AG20443 (cell line): ENCODE measurements around the gene APOBEC2.
"Not testable (repeated sequence)": the region's sequence is repeated elsewhere in the genome, so short reads cannot be mapped to it uniquely, and the experiment has no call there.

Experiments used
- DNase-seq: peaks from one replicate; pipeline ENCODE4 v3.0.0; 2012; ENCODE audit warnings: low spot score, mixed read lengths

APOBEC2 gene

GRCh38 chr6:41053041-41053440 lies at the start of gene APOBEC2:
TSS of gene APOBEC2 (plus strand) at chr6:41053202. CDS start at chr6:41053348, 146 bp downstream.
- peak; percentile 5 for DNase-seq

- not testable (repeated sequence) for DNase-seq
Observed at GRCh38 chr6:41006217-41006616, 46.8 kb upstream of the APOBEC2 start.

DNA sequence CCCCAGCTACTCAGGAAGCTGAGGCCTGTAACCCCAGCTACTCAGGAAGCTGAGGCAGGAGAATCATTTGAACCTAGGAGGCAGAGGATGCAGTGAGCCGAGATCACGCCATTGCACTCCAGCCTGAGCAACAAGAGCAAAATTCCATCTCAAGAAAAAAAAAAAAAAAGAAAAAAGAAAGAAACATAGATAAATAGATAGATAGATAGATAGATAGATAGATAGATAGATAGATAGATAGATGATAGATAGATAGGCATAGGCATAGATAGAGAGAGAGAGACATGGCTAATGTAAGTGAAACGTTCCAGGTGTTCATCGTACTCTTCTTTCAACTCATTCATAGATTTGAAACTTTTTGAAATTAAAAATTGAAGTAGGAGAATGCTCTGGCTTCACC lies 46.0 kb upstream of the APOBEC2 start:
- not testable (repeated sequence) for DNase-seq

DNA sequence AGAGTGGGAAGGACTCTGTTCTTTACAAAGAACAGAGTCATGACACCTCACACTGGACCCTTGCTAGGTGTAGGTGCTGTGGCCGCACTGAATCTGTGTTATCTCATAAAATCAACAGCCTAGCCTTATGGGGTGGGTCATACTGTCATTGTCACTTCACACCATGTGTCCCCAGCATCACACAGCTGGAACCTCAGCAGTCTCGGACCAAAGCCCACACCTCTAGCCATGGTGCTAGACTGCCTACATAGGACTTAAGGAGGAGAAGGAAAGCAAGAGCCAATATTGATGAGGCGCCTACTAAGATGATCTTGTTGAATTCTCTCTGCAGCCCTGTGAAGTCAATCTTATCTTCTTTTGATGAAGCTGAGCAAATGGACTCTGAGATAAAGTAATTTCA lies 45.0 kb upstream of the APOBEC2 start:
- DNase-seq: no peak

DNA sequence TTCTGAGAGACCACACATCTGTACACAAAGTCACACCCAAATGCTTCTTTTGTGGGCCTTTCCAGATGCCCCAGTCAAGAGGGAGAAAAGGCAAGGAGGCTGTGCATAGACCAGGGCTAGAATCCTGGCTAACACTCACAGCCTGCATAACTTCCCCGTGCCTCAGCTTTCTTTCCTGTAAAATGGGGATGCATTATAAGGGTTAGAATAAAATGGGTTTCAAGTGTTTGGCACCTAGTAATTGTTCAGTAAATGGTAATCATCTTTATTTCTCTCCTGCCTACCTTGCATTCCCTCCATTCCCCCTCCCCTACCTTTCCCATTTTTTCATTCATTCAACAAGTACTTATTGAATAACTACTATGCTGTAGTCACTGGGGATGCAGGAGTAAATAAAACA lies 43.3 kb upstream of the APOBEC2 start:
- DNase-seq: no peak

GRCh38 chr6:41011673-41012072 lies 41.3 kb upstream of the APOBEC2 start:
- DNase-seq: no peak

DNA sequence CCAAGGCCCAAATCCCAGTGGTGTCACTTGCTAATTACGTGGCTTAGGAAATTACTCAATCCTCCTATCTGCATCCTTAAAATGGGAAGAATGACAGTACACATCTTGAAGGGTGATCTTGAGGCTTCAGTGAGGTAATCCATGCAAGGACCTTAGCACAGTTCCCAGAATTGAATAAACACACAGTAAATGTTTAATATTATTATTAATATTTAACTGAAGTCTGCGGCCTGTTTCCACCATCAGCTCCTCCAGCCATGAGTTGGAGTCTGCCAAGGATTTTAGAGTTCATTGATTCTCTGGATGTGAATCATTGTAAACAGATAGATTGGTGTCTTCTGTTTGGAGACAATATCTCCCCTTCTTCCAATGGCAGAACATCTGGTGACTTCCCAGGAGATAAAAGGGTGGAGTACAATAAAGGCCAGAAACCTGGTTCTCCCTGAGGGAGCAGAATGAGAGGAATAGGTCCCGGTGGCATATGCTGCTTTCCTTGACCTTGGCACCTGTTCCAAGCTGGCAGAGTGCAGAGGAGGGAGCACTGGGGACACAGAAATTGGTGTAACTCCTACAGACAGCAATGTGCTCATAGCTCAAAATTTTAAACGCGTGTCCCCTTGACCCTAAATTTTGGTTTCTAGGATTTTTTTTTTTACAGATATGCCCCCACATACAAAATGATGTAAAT lies 39.4 kb upstream of the APOBEC2 start:
- no peak for DNase-seq

DNA sequence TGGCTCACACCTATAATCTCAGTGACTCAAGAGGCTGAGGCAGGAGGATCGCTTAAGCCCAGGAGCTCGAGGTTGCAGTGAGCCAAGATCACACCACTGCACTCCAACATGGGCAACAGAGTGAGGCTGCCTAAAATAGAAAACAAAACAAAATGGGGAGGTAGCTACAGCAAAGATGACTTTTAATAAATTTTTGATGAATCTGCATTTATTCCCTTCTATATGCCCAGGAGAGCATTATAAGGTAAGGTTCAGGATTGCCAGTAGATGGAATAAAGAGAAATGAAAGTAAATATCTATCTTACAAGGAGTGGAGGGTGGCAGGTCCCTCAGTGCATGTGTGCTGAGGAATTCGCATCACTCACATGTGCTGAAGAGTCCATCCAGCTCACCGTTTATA lies 38.2 kb upstream of the APOBEC2 start:
- DNase-seq: no peak

DNA sequence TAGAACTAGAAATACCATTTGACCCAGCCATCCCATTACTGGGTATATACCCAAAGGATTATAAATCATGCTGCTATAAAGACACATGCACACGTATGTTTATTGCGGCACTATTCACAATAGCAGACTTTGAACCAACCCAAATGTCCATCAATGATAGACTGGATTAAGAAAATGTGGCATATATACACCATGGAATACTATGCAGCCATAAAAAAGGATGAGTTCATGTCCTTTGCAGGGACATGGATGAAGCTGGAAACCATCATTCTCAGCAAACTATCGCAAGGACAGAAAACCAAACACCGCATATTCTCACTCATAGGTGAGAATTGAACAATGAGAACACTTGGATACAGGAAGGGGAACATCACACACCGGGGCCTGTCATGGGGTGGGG lies 37.1 kb upstream of the APOBEC2 start:
- not testable (repeated sequence) for DNase-seq

GRCh38 chr6:41017663-41018062 lies 35.3 kb upstream of the APOBEC2 start:
- DNase-seq: no peak

GRCh38 chr6:41021832-41022231 lies 31.2 kb upstream of the APOBEC2 start:
- peak; percentile 67 for DNase-seq

- DNase-seq: no peak
Observed at GRCh38 chr6:41022294-41022693, 30.7 kb upstream of the APOBEC2 start.

DNA sequence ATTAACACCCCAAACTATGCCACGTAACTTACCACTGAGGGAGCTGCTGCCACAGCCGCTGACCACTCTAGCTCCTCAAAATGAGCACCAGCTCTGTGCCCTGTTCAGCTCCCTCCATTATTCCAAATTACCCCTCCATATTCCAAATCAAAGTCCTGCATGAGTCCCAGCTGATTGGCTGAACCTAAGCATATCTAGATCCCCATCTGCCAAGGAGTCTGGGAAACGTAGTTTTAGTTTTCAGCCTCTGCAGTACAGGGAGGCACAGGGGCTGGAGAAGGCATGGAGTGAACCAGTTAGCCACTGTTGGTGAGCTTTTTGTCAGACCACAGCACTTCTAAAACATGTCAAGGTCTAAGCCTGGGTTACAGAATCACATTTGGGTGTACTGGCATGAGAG lies 29.9 kb upstream of the APOBEC2 start:
- no peak for DNase-seq

DNA sequence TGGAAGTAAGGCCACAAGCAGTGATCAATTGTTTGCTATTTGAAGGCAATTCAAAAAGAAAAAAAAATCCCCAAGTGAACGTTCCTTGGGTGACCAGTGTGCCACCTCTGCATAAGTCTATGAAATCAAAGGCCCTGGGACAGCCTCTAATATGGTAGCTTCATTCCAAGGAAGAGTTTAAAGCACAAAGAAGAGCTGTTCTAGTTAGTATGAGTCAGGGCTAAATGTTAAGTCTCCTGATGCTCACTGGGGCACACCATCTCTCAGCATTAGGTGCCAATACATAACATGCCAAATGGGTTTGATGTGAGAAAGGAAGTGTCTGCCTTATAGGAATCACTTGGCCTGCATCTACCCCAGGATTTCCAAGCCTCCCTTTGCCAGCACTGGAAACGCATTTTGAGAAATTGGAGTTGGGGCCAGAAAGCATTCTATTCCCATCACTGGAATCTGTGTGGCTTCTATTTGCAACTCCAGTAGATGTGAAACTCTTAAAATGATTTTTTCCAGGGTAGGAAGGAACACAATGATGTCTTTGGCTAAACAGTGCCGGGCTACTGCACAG lies 27.0 kb upstream of the APOBEC2 start:
- DNase-seq: no peak

GRCh38 chr6:41027241-41027640 lies 25.8 kb upstream of the APOBEC2 start:
- DNase-seq: no peak

- peak; percentile 95 for DNase-seq
Observed at GRCh38 chr6:41027799-41028560, 25.0 kb upstream of the APOBEC2 start.

DNA sequence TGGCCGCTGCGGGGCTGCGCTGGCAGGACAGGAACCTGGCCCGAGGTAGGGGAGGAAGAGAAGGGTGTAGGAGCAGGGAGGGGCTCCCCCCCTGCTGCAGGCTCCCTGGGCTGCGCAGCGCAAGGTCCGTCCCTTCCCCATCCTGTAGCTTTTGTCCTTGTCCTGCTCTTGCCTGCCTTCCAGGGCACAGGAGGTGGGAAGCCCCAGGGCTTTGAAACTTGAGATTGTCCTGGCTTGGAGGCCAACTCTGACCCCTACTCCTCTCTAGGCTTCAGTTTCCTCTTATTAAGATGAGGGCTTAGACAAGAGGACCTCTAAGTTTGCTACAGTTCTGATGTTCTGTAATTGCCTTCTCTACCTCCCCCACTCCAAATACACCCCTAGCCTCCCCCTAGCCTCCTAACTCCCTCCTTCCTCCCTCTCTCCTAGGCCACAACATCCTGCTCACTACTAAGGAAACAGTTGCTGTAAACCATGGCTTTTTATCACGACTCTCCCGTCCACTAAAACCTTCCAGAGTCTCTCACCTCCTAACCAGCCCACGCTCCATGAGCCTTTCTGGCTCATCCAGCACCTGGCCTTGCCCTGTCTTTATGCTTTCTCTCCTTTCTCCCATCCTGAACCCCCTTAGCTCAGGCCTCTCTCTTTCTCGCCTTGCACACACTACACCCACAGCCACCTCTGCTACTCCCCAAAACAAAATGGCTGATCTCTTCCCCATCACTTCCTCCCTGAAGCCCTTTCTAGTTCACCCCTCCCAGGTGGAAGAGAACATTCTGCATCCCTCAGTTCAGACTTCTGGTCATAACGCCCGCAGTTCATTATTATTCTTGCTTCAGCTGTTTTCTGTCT lies 24.2 kb upstream of the APOBEC2 start:
- peak; percentile 25 for DNase-seq

DNA sequence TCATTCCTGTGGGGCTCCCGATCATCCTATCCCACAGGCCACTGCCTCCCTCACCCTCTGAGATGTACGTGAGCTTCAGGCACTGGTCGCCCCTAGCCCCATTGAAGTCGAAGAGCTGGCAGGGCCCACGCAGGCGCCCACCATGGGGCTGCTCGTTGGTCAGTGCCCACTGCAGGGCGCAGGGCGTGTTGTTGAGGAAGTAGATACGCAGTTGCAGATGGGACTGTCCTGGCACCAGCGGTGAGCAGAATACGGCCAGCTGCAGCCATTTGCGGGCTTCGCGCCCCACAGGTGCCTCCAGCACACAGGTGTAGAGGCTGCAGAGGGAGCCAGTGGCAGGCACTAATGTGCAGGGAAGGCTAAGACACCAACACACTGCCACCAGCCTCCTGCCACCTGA lies 20.2 kb upstream of the APOBEC2 start:
- no peak for DNase-seq

GRCh38 chr6:41033776-41034175 lies 19.2 kb upstream of the APOBEC2 start:
- DNase-seq: no peak

- no peak for DNase-seq
Observed at GRCh38 chr6:41036186-41036585, 16.8 kb upstream of the APOBEC2 start.

- DNase-seq: no peak
Observed at GRCh38 chr6:41036601-41037000, 16.4 kb upstream of the APOBEC2 start.
